Osteoblast (primary cell): Measurements from ENCODE around the gene SUPT16H. TPM values are rescaled to one million over a fixed set of nuclear protein-coding genes. Genes with fewer than 3 reads are reported as not detected.
A peak's percentile ranks its signal among the peaks of the same experiment; 100 is the strongest.

Experiments
- DNase-seq: peaks from one replicate; pipeline ENCODE4 v3.0.0; 2011; ENCODE audit warnings: low spot score, mixed read lengths; ENCODE audit not compliant: insufficient read length; ENCODE audit errors: missing footprints
- H2AFZ ChIP-seq: 2 replicates; pipeline ENCODE4 v1.6.0; 2011; ENCODE audit warnings: mild to moderate bottlenecking, low read length
- H3K27ac ChIP-seq: 2 replicates; pipeline ENCODE4 v1.5.1; 2011; ENCODE audit warnings: mild to moderate bottlenecking, low read depth, low read length, moderate library complexity
- H3K27me3 ChIP-seq: 2 replicates; pipeline ENCODE4 v1.6.0; 2012; ENCODE audit warnings: mild to moderate bottlenecking, control low read depth, inconsistent platforms, low read length, moderate library complexity; ENCODE audit not compliant: insufficient read depth
- H3K36me3 ChIP-seq: 2 replicates; pipeline ENCODE4 v1.5.1; 2011; ENCODE audit warnings: mild to moderate bottlenecking, low read length, control low read depth, moderate library complexity; ENCODE audit not compliant: insufficient read depth
- H3K4me1 ChIP-seq: 2 replicates; pipeline ENCODE4 v1.5.1; 2011; ENCODE audit warnings: mild to moderate bottlenecking, low read length, control low read depth, moderate library complexity; ENCODE audit not compliant: insufficient read depth
- H3K4me2 ChIP-seq: 2 replicates; pipeline ENCODE4 v1.6.0; 2011; ENCODE audit warnings: mild to moderate bottlenecking, low read length; ENCODE audit not compliant: insufficient read depth
- H3K4me3 ChIP-seq: fragments of 200-600 bp; sonication (generic); 3 replicates; pipeline ENCODE4 v1.5.1; 2012; ENCODE audit warnings: mild to moderate bottlenecking, low read length, inconsistent platforms; ENCODE audit not compliant: insufficient read depth
- H3K79me2 ChIP-seq: 2 replicates; pipeline ENCODE4 v1.6.0; 2012; ENCODE audit warnings: mild to moderate bottlenecking, low read length, control low read depth, inconsistent platforms; ENCODE audit not compliant: insufficient read depth
- H3K9me3 ChIP-seq: 2 replicates; pipeline ENCODE4 v1.5.1; 2011; ENCODE audit warnings: low read depth, low read length, control low read depth
- H4K20me1 ChIP-seq: 2 replicates; pipeline ENCODE4 v1.6.0; 2012; ENCODE audit warnings: mild to moderate bottlenecking, low read length, control low read depth; ENCODE audit not compliant: insufficient read depth
- CTCF ChIP-seq: IDR thresholded peaks from 2 replicates; pipeline ENCODE4 v1.5.1; 2011; ENCODE audit warnings: mild to moderate bottlenecking, low read depth, low read length, moderate library complexity; ENCODE audit errors: extremely low read depth
- total RNA-seq: library from RNA; depleted of rRNA; stranded (reverse); fragments of >200 nt; gene quantifications from 2 replicates; pipeline ENCODE4 v1.2.3, GENCODE V29; 2012

The SUPT16H gene
- total RNA-seq, 1 donor, result 72.0 TPM

- H3K4me2 ChIP-seq, result no peak overlapping the region
- H2AFZ ChIP-seq, result no peak overlapping the region
- H3K4me3 ChIP-seq, result no peak overlapping the region
- no peaks in the 10 kb centered on the region for H3K79me2 ChIP-seq
- no peaks in the 10 kb centered on the region for H4K20me1 ChIP-seq
- no peak for TF ChIP-seq CTCF
- no peaks in the 10 kb centered on the region for H3K36me3 ChIP-seq
- DNase-seq, result no peak
- H3K4me1 ChIP-seq, result no peaks in the 10 kb centered on the region
- H3K9me3 ChIP-seq, result no peaks in the 10 kb centered on the region
- no peak overlapping the region for H3K27ac ChIP-seq
- H3K27me3 ChIP-seq, result peaks cover 30% of the 10 kb centered on the region
Measured at GRCh38 chr14:21309956-21310355, 73.9 kb downstream of the SUPT16H start.

- no peak overlapping the region for H3K27ac ChIP-seq
- H3K27me3 ChIP-seq, result peaks cover 30% of the 10 kb centered on the region
- peak overlapping the region; percentile 64 for H3K4me2 ChIP-seq
- H3K9me3 ChIP-seq, result no peaks in the 10 kb centered on the region
- H3K4me3 ChIP-seq, result peak overlapping the region; percentile 33
- DNase-seq, result no peak
- no peaks in the 10 kb centered on the region for H3K36me3 ChIP-seq
- H3K79me2 ChIP-seq, result no peaks in the 10 kb centered on the region
- peak overlapping the region; percentile 63 for H2AFZ ChIP-seq
- no peak for TF ChIP-seq CTCF
- H3K4me1 ChIP-seq, result no peaks in the 10 kb centered on the region
- no peaks in the 10 kb centered on the region for H4K20me1 ChIP-seq
Measured at GRCh38 chr14:21309238-21309636, 74.6 kb downstream of the SUPT16H start.

GRCh38 chr14:21308479-21309237, 75.2 kb downstream of the SUPT16H start:
- no peak for TF ChIP-seq CTCF
- Histone ChIP-seq H2AFZ (peak overlapping the region; percentile 63), H3K79me2 (no peaks in the 10 kb centered on the region), H3K36me3 (no peaks in the 10 kb centered on the region), H3K4me1 (no peaks in the 10 kb centered on the region), H3K27me3 (peaks cover 30% of the 10 kb centered on the region), H3K27ac (no peak overlapping the region), H3K4me3 (peak overlapping the region; percentile 33), H3K4me2 (peak overlapping the region; percentile 64), H3K9me3 (no peaks in the 10 kb centered on the region), H4K20me1 (no peaks in the 10 kb centered on the region)
- no peak for DNase-seq

GRCh38 chr14:21308132-21308478, 75.7 kb downstream of the SUPT16H start:
- H3K4me2 ChIP-seq, result peak overlapping the region; percentile 64
- no peak overlapping the region for H3K4me3 ChIP-seq
- DNase-seq, result no peak
- no peak overlapping the region for H3K27ac ChIP-seq
- no peaks in the 10 kb centered on the region for H3K9me3 ChIP-seq
- no peaks in the 10 kb centered on the region for H4K20me1 ChIP-seq
- peaks cover 30% of the 10 kb centered on the region for H3K27me3 ChIP-seq
- TF ChIP-seq CTCF, result no peak
- no peak overlapping the region for H2AFZ ChIP-seq
- no peaks in the 10 kb centered on the region for H3K36me3 ChIP-seq
- no peaks in the 10 kb centered on the region for H3K79me2 ChIP-seq
- no peaks in the 10 kb centered on the region for H3K4me1 ChIP-seq
